Astrocyte (in vitro differentiated cells and primary cell): ENCODE data around the gene FSTL5.

Experiments
- CTCF ChIP-seq: IDR thresholded peaks from 2 replicates; pipeline ENCODE4 v1.5.1; 2011; ENCODE audit warnings: low read depth, mild to moderate bottlenecking, inconsistent platforms, low read length, moderate library complexity; ENCODE audit not compliant: insufficient read depth
- EZH2 ChIP-seq: IDR thresholded peaks from 2 replicates; pipeline ENCODE4 v1.6.1; 2012; ENCODE audit warnings: mild to moderate bottlenecking, low read length, inconsistent platforms; ENCODE audit not compliant: insufficient read depth

- TF ChIP-seq CTCF (no peak), EZH2 (no peak)
These were observed 638.7 kb downstream of the FSTL5 start for GRCh38 chr4:161525121-161525520.
